MCF 10A (cell line): Measurements from ENCODE around the gene ICE2. TPM values are rescaled to one million over a fixed set of nuclear protein-coding genes. Genes with fewer than 3 reads are reported as not detected.

Experiments
- BruUV-seq: library from RNA; stranded (reverse); fragments of 400-500 nt; replicated peaks from 2 replicates; lab custom pipeline; 2021; lab: Mats Ljungman, UMichigan
- CTCF ChIA-PET: fragments of 300-600 bp; sonication (Branson Sonifier 250); formaldehyde crosslinking; extraction: SDS; loops from one replicate; lab custom pipeline; 2021; ENCODE audit warnings: antibody characterized with exemption, inconsistent platforms; lab: Yijun Ruan, JAX
- POLR2A ChIA-PET: fragments of 300-600, 350-650 bp; sonication (Branson Sonifier 250); formaldehyde crosslinking; extraction: SDS; loops from one replicate; lab custom pipeline; 2020; ENCODE audit warnings: antibody characterized with exemption, inconsistent platforms; lab: Yijun Ruan, JAX
- DNase-seq: peaks from one replicate; pipeline ENCODE4 v3.0.0-alpha.2; 2018; ENCODE audit not compliant: unreplicated experiment
- H3K27ac Mint-ChIP-seq: one replicate; pipeline ENCODE4 v1.8.0; 2022; ENCODE audit warnings: mild to moderate bottlenecking, low read depth, mixed read lengths; ENCODE audit not compliant: unreplicated experiment
- H3K27me3 Mint-ChIP-seq: one replicate; pipeline ENCODE4 v1.8.0; 2022; ENCODE audit warnings: mixed read lengths; ENCODE audit not compliant: insufficient read depth, unreplicated experiment
- H3K36me3 Mint-ChIP-seq: one replicate; pipeline ENCODE4 v1.8.0; 2022; ENCODE audit warnings: mild to moderate bottlenecking, moderate library complexity, mixed read lengths; ENCODE audit not compliant: insufficient read depth, unreplicated experiment
- H3K4me1 Mint-ChIP-seq: one replicate; pipeline ENCODE4 v1.8.0; 2022; ENCODE audit warnings: mixed read lengths; ENCODE audit not compliant: insufficient read depth, unreplicated experiment
- H3K4me3 Mint-ChIP-seq: one replicate; pipeline ENCODE4 v1.8.0; 2022; ENCODE audit warnings: mild to moderate bottlenecking, moderate library complexity, mixed read lengths; ENCODE audit not compliant: unreplicated experiment
- H3K9me3 Mint-ChIP-seq: one replicate; pipeline ENCODE4 v1.8.0; 2022; ENCODE audit warnings: mixed read lengths; ENCODE audit not compliant: unreplicated experiment
- intact Hi-C: fragments of 100-400 bp; cut with micrococcal nuclease; formaldehyde crosslinking; loops from 2 replicates; pipeline ENCODE4 v1.14.1; 2022
- total RNA-seq: library from RNA; stranded (reverse); gene quantifications from 2 replicates; pipeline ENCODE4 v1.2.3, GENCODE V29; 2022
- TF ChIP-seq, protein P1 (sequence below): fragments of 200-600 bp; IDR thresholded peaks from one replicate; pipeline ENCODE4 v1.8.0; 2022; ENCODE audit warnings: antibody characterized with exemption, mild to moderate bottlenecking; ENCODE audit not compliant: unreplicated experiment

The ICE2 gene
- total RNA-seq, 1 experiment from 2014 or later = 57.9 TPM

DNA sequence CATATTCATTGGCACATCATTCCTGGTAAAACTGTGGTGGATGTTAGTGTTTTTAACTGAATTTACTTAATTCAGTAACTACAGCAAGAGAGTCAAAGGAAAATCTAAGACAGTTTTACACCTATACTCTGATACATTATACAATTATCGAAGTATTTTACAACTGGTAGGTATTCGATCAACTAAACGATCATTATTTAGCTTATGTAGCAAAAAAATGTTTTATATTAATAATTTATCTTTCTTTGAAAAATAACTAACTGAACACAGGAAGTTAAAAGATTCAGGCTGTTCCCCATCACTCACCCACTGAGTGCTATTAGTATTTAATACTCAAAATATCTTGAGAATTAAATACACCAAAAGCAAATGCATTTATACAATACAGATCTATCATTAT is 21.0 kb downstream of the ICE2 start:
- intact Hi-C loops = no loop called here
- Mint-ChIP-seq H3K36me3 (peaks cover 30% of the 10 kb centered on the region), H3K27me3 (no peaks in the 10 kb centered on the region), H3K9me3 (no peaks in the 10 kb centered on the region), H3K4me3 (no peak overlapping the region), H3K27ac (no peak overlapping the region), H3K4me1 (no peaks in the 10 kb centered on the region)
- ChIA-PET POLR2A (no interaction called here), CTCF (no interaction called here)
- TF ChIP-seq, protein P1, sequence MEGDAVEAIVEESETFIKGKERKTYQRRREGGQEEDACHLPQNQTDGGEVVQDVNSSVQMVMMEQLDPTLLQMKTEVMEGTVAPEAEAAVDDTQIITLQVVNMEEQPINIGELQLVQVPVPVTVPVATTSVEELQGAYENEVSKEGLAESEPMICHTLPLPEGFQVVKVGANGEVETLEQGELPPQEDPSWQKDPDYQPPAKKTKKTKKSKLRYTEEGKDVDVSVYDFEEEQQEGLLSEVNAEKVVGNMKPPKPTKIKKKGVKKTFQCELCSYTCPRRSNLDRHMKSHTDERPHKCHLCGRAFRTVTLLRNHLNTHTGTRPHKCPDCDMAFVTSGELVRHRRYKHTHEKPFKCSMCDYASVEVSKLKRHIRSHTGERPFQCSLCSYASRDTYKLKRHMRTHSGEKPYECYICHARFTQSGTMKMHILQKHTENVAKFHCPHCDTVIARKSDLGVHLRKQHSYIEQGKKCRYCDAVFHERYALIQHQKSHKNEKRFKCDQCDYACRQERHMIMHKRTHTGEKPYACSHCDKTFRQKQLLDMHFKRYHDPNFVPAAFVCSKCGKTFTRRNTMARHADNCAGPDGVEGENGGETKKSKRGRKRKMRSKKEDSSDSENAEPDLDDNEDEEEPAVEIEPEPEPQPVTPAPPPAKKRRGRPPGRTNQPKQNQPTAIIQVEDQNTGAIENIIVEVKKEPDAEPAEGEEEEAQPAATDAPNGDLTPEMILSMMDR = no peak
- DNase-seq = no peak
- BruUV-seq = no TSS peak

DNA sequence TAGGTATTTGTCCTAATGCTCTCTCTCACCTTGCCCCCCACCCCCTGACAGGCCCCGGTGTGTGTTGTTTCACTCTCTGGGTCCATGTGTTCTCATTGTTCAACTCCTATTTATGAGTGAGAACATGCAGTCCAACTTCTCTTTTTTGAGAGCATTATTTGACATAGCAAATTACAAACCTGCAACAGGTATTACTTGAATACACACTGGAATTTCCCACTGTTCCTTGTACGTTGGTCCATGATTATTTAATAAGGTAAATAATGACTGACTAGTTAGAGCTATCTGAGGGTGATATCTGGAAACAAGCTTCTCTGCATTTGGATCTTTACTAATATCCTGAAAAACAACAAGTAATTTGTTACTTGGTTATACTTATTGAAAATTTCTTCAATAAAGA is 24.1 kb downstream of the ICE2 start:
- H3K36me3 Mint-ChIP-seq = peaks cover 49% of the 10 kb centered on the region
- intact Hi-C loops = no loop called here
- ChIA-PET POLR2A (interaction anchor here (1.0 to 1.1 kb wide), 3 partner anchors 10 to 32 kb away, joined by 3 to 4 read pairs (median 3); no protein-coding TSS in a partner anchor), CTCF (interaction anchor here (0.6 to 1.8 kb wide), 4 partner anchors 11 to 538 kb away, joined by 3 to 9 read pairs (median 4); no protein-coding TSS in a partner anchor)
- no peaks in the 10 kb centered on the region for H3K4me1 Mint-ChIP-seq
- no peak for DNase-seq
- H3K27me3 Mint-ChIP-seq = no peaks in the 10 kb centered on the region
- no peak overlapping the region for H3K27ac Mint-ChIP-seq
- H3K9me3 Mint-ChIP-seq = no peaks in the 10 kb centered on the region
- no peak overlapping the region for H3K4me3 Mint-ChIP-seq
- BruUV-seq = no TSS peak
- TF ChIP-seq, protein P1 = no peak

DNA sequence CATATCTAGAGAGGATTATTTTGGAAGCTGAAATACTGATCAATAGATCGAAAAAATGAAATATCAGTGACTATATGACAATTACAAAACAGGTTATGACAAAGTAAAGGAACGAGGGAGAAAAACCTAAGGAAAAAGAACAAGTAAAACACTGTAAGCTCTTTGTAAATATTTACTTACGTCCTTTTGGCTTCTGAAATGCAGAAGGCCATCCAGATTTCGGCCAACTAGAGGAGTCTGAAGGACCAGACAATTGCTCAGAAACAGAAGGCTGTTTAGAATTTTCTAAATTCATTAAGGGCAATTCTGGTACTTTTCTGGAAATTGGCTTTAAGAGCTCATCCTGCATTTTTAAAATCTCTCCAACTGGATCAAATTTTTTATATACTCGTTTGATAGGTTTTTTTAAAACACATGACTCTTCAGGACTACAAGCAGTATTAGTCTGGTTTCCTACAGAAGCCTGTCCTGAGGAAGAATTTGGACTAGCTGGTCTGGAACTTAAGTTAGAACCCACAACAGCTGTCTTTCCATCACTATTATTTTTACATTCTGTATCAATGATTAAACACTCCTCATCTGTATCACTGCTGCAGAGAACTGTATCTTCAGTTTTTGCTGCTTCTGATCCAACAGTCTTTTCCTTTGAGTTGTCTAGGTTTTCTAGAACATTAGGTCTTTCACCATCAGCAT is 30.1 kb downstream of the ICE2 start:
- H3K4me3 Mint-ChIP-seq = no peak overlapping the region
- H3K27ac Mint-ChIP-seq = no peak overlapping the region
- H3K36me3 Mint-ChIP-seq = peaks cover 64% of the 10 kb centered on the region
- TF ChIP-seq, protein P1 = no peak
- intact Hi-C loops = no loop called here
- ChIA-PET CTCF (interaction anchor here (0.7 to 4.5 kb wide), 7 partner anchors 31 to 1165 kb away, joined by 3 to 17 read pairs (median 3); no protein-coding TSS in a partner anchor), POLR2A (interaction anchor here (0.6 to 1.5 kb wide), 7 partner anchors 14 to 1333 kb away, joined by 3 to 6 read pairs (median 3); no protein-coding TSS in a partner anchor)
- peaks cover 5% of the 10 kb centered on the region for H3K4me1 Mint-ChIP-seq
- H3K9me3 Mint-ChIP-seq = no peaks in the 10 kb centered on the region
- BruUV-seq = no TSS peak
- H3K27me3 Mint-ChIP-seq = no peaks in the 10 kb centered on the region
- DNase-seq = no peak

DNA sequence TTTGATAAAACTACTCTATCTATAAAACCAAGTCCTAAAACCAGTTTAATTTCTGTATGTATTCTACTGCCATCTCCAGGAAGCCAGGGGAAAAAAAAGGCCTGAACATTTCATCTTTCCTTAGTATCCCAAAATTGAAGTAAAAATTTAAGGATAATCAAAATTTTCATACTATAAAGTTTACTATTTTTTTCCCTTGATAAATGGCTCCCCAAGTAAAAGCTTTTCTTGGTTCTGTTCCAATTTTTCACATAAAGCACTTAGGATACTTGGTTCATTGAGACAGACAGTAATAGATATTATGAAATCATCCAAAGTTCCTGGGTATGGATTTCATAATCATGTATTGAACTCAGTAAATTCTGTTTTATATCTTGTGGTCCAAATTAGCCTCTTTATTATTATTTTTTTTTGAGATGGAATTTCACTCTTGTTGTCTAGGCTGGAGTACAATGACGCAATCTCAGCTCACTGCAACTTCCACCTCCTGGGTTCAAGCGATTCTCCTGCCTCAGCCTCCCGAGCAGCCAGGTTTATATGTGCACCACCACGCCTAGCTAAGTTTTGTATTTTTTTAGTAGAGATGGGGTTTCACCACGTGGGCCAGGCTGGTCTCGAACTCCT is 34.5 kb downstream of the ICE2 start:
- ChIA-PET POLR2A (interaction anchor here (0.6 to 6.5 kb wide), 14 partner anchors 13 to 753 kb away, joined by 3 to 67 read pairs (median 6); partner anchors contain the start of gene ICE2), CTCF (interaction anchor here (0.6 to 4.7 kb wide), 33 partner anchors 8 to 889 kb away, joined by 3 to 34 read pairs (median 3); partner anchors contain the start of gene ANXA2)
- Mint-ChIP-seq H3K4me1 (peaks cover 5% of the 10 kb centered on the region), H3K27me3 (no peaks in the 10 kb centered on the region), H3K9me3 (no peaks in the 10 kb centered on the region), H3K27ac (peak overlapping the region; percentile 39), H3K36me3 (peaks cover 41% of the 10 kb centered on the region), H3K4me3 (no peak overlapping the region)
- DNase-seq = peak; percentile 50
- intact Hi-C loops = loop anchor here (1.0 kb wide), 3 partner anchors 47 to 115 kb away; partner anchors contain the start of gene ANXA2
- TF ChIP-seq, protein P1 = peak; percentile 45
- no TSS peak for BruUV-seq
